ENCODE results near the gene ZCCHC4.

Gene ZCCHC4

DNA sequence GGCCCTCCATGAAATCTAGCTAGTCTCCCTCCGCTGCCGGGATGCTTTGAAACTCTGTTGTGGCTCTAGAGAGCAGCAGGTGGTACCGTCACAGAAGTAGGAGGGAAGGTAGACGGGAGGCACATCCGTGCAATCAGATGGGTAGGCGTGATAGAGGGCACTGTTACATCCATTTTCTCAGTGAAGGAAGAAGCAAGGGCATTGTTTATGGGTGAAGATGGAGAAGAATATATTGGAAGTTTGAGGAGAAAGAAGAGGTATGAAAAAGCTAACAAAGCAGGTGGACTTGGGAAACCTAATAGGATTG lies 65.8 kb downstream of the ZCCHC4 start (continued):
- no peak for TF ChIP-seq ZNF70 (CRISPR knock-in tag; IDR thresholded peaks at IDR 0.05)
- no peak for TF ChIP-seq CSRNP3 (CRISPR knock-in tag; IDR thresholded peaks at IDR 0.05)
- TF ChIP-seq TOX (CRISPR knock-in tag; IDR thresholded peaks at IDR 0.05; ENCODE audit: borderline replicate concordance): no peak
- no peak for TF ChIP-seq ESRRG (CRISPR knock-in tag; IDR thresholded peaks at IDR 0.05)
- TF ChIP-seq, protein P1, sequence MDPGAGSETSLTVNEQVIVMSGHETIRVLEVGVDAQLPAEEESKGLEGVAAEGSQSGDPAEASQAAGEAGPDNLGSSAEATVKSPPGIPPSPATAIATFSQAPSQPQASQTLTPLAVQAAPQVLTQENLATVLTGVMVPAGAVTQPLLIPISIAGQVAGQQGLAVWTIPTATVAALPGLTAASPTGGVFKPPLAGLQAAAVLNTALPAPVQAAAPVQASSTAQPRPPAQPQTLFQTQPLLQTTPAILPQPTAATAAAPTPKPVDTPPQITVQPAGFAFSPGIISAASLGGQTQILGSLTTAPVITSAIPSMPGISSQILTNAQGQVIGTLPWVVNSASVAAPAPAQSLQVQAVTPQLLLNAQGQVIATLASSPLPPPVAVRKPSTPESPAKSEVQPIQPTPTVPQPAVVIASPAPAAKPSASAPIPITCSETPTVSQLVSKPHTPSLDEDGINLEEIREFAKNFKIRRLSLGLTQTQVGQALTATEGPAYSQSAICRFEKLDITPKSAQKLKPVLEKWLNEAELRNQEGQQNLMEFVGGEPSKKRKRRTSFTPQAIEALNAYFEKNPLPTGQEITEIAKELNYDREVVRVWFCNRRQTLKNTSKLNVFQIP (CRISPR knock-in tag; IDR thresholded peaks at IDR 0.05; ENCODE audit: borderline replicate concordance, low read depth): no peak
- TF ChIP-seq SNAI2 (CRISPR knock-in tag; IDR thresholded peaks at IDR 0.05): no peak
- TF ChIP-seq ARNTL (CRISPR knock-in tag; IDR thresholded peaks at IDR 0.05; ENCODE audit: borderline replicate concordance, low read depth): no peak
- no peak for TF ChIP-seq TCF4 (CRISPR knock-in tag; IDR thresholded peaks at IDR 0.05; ENCODE audit: borderline replicate concordance)

GRCh38 chr4:25379591-25379990 lies 67.0 kb downstream of the ZCCHC4 start:
- TF ChIP-seq, protein P1 (CRISPR knock-in tag; IDR thresholded peaks at IDR 0.05; ENCODE audit: borderline replicate concordance, low read depth): no peak
- TF ChIP-seq BACH2 (CRISPR knock-in tag; IDR thresholded peaks at IDR 0.05; ENCODE audit: borderline replicate concordance) (no peak), SNAI2 (CRISPR knock-in tag; IDR thresholded peaks at IDR 0.05) (no peak), ZNF8 (CRISPR knock-in tag; IDR thresholded peaks at IDR 0.05) (no peak), GLIS3 (CRISPR knock-in tag; IDR thresholded peaks at IDR 0.05) (no peak), ZNF565 (CRISPR knock-in tag; conservative IDR thresholded peaks at IDR 0.05; ENCODE audit: low read depth) (no peak), CSDC2 (CRISPR knock-in tag; IDR thresholded peaks at IDR 0.05) (no peak), OSR1 (CRISPR knock-in tag; IDR thresholded peaks at IDR 0.05) (no peak), RARB (CRISPR knock-in tag; IDR thresholded peaks at IDR 0.05) (no peak), ZFP3 (CRISPR knock-in tag; IDR thresholded peaks at IDR 0.05) (no peak), TOX (CRISPR knock-in tag; IDR thresholded peaks at IDR 0.05; ENCODE audit: borderline replicate concordance) (no peak), TCF4 (CRISPR knock-in tag; IDR thresholded peaks at IDR 0.05; ENCODE audit: borderline replicate concordance) (no peak), PPARA (CRISPR knock-in tag; IDR thresholded peaks at IDR 0.05; ENCODE audit: borderline replicate concordance) (no peak)
- TF ChIP-seq, protein P2, sequence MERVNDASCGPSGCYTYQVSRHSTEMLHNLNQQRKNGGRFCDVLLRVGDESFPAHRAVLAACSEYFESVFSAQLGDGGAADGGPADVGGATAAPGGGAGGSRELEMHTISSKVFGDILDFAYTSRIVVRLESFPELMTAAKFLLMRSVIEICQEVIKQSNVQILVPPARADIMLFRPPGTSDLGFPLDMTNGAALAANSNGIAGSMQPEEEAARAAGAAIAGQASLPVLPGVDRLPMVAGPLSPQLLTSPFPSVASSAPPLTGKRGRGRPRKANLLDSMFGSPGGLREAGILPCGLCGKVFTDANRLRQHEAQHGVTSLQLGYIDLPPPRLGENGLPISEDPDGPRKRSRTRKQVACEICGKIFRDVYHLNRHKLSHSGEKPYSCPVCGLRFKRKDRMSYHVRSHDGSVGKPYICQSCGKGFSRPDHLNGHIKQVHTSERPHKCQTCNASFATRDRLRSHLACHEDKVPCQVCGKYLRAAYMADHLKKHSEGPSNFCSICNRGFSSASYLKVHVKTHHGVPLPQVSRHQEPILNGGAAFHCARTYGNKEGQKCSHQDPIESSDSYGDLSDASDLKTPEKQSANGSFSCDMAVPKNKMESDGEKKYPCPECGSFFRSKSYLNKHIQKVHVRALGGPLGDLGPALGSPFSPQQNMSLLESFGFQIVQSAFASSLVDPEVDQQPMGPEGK (CRISPR knock-in tag; IDR thresholded peaks at IDR 0.05; ENCODE audit: borderline replicate concordance): no peak
- TF ChIP-seq, protein P3, sequence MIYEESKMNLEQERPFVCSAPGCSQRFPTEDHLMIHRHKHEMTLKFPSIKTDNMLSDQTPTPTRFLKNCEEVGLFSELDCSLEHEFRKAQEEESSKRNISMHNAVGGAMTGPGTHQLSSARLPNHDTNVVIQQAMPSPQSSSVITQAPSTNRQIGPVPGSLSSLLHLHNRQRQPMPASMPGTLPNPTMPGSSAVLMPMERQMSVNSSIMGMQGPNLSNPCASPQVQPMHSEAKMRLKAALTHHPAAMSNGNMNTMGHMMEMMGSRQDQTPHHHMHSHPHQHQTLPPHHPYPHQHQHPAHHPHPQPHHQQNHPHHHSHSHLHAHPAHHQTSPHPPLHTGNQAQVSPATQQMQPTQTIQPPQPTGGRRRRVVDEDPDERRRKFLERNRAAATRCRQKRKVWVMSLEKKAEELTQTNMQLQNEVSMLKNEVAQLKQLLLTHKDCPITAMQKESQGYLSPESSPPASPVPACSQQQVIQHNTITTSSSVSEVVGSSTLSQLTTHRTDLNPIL (CRISPR knock-in tag; IDR thresholded peaks at IDR 0.05; ENCODE audit: low read depth): no peak
- TF ChIP-seq, protein P4, sequence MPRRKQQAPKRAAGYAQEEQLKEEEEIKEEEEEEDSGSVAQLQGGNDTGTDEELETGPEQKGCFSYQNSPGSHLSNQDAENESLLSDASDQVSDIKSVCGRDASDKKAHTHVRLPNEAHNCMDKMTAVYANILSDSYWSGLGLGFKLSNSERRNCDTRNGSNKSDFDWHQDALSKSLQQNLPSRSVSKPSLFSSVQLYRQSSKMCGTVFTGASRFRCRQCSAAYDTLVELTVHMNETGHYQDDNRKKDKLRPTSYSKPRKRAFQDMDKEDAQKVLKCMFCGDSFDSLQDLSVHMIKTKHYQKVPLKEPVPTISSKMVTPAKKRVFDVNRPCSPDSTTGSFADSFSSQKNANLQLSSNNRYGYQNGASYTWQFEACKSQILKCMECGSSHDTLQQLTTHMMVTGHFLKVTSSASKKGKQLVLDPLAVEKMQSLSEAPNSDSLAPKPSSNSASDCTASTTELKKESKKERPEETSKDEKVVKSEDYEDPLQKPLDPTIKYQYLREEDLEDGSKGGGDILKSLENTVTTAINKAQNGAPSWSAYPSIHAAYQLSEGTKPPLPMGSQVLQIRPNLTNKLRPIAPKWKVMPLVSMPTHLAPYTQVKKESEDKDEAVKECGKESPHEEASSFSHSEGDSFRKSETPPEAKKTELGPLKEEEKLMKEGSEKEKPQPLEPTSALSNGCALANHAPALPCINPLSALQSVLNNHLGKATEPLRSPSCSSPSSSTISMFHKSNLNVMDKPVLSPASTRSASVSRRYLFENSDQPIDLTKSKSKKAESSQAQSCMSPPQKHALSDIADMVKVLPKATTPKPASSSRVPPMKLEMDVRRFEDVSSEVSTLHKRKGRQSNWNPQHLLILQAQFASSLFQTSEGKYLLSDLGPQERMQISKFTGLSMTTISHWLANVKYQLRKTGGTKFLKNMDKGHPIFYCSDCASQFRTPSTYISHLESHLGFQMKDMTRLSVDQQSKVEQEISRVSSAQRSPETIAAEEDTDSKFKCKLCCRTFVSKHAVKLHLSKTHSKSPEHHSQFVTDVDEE (CRISPR knock-in tag; IDR thresholded peaks at IDR 0.05): no peak
- ATAC-seq: no peak

GRCh38 chr4:25383647-25384046 lies 71.1 kb downstream of the ZCCHC4 start:
- no peak for ATAC-seq
- TF ChIP-seq OSR1 (CRISPR knock-in tag; IDR thresholded peaks at IDR 0.05) (no peak), TOX (CRISPR knock-in tag; IDR thresholded peaks at IDR 0.05; ENCODE audit: borderline replicate concordance) (no peak), ZNF8 (CRISPR knock-in tag; IDR thresholded peaks at IDR 0.05) (no peak), CSRNP3 (CRISPR knock-in tag; IDR thresholded peaks at IDR 0.05) (no peak), RARB (CRISPR knock-in tag; IDR thresholded peaks at IDR 0.05) (no peak)
- TF ChIP-seq, protein P4 (CRISPR knock-in tag; IDR thresholded peaks at IDR 0.05): no peak
- TF ChIP-seq, protein P1 (CRISPR knock-in tag; IDR thresholded peaks at IDR 0.05; ENCODE audit: borderline replicate concordance, low read depth): no peak

All from SK-N-SH treated with all-trans-retinoic acid at 6 μM for 48 hours (cell line).